ENCODE measurements around the gene LGALS7. TPM values are rescaled to one million over a fixed set of nuclear protein-coding genes. Genes with fewer than 3 reads are reported as not detected.
"Not testable (repeated sequence)": the region's sequence is repeated elsewhere in the genome, so short reads cannot be mapped to it uniquely, and the experiment has no call there.

The LGALS7 gene
- total RNA-seq, 4 donors from 2014 or later: not detected

DNA sequence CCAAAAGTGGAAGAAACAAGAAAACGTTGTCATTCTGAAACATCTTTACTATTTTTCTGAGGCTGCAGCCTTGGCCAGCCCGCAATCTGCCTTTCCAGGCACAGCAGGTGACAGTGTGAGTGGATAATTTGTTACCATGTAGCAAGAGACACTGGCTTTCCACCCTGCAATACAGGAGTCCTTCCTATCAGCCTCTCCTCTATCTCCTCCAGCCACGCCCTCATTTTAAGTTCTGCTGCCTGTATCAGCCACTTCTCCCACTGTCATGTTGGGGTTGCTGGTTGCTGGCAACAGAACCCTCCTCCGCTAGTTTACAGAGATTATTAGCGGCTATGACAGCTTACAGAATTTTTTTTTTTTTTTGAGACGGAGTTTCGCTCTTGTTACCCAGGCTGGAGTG lies 7.7 kb upstream of the LGALS7 start:
- TF ChIP-seq POLR2A (IDR thresholded peaks at IDR 0.05): no peak
- TF ChIP-seq, protein P1, sequence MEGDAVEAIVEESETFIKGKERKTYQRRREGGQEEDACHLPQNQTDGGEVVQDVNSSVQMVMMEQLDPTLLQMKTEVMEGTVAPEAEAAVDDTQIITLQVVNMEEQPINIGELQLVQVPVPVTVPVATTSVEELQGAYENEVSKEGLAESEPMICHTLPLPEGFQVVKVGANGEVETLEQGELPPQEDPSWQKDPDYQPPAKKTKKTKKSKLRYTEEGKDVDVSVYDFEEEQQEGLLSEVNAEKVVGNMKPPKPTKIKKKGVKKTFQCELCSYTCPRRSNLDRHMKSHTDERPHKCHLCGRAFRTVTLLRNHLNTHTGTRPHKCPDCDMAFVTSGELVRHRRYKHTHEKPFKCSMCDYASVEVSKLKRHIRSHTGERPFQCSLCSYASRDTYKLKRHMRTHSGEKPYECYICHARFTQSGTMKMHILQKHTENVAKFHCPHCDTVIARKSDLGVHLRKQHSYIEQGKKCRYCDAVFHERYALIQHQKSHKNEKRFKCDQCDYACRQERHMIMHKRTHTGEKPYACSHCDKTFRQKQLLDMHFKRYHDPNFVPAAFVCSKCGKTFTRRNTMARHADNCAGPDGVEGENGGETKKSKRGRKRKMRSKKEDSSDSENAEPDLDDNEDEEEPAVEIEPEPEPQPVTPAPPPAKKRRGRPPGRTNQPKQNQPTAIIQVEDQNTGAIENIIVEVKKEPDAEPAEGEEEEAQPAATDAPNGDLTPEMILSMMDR (IDR thresholded peaks at IDR 0.05): no peak
- TF ChIP-seq EP300 (IDR thresholded peaks at IDR 0.05): no peak
- DNase-seq (ENCODE audit: low spot score in 2 of 2): no peak
- H3K27ac ChIP-seq: no peak overlapping the region

DNA sequence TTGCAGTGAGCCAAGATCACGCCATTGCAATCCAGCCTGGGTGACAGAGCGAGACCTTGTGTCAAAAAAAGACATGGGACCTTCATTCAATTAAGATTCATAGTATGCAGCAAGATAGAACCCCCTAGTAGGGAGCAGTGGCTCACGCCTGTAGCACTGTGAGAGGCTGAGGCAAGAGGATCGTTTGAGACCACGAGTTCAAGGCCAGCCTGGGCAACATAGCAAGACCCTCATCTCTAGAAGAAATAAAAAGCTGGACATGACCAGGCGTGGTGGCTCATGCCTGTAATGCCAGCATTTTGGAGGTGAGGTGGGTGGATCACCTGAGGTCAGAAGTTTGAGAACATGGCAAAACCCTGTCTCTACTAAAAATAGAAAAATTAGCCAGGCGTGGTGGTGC lies 7.1 kb upstream of the LGALS7 start:
- no peaks in the 10 kb centered on the region for H3K9me3 ChIP-seq
- no peaks in the 10 kb centered on the region for H3K4me1 ChIP-seq
- H3K27me3 ChIP-seq: no peaks in the 10 kb centered on the region
- H3K4me3 ChIP-seq: no peak overlapping the region
- no peak overlapping the region for H3K27ac ChIP-seq
- DNase-seq (ENCODE audit: low spot score in 2 of 2): no peak
- TF ChIP-seq, protein P1 (IDR thresholded peaks at IDR 0.05): no peak
- WGBS, 2 donors: 86 to 88% methylated on average over 7 of the region's 7 CpGs
- H3K36me3 ChIP-seq: no peaks in the 10 kb centered on the region

More for the DNA sequence above, 7.7 kb upstream of the LGALS7 start:
- WGBS, 2 donors: 75 to 77% methylated on average over 7 of the region's 7 CpGs
- H3K27me3 ChIP-seq: no peaks in the 10 kb centered on the region
- H3K36me3 ChIP-seq: no peaks in the 10 kb centered on the region
- no peaks in the 10 kb centered on the region for H3K4me1 ChIP-seq
- H3K9me3 ChIP-seq: no peaks in the 10 kb centered on the region
- H3K4me3 ChIP-seq: no peak overlapping the region

DNA sequence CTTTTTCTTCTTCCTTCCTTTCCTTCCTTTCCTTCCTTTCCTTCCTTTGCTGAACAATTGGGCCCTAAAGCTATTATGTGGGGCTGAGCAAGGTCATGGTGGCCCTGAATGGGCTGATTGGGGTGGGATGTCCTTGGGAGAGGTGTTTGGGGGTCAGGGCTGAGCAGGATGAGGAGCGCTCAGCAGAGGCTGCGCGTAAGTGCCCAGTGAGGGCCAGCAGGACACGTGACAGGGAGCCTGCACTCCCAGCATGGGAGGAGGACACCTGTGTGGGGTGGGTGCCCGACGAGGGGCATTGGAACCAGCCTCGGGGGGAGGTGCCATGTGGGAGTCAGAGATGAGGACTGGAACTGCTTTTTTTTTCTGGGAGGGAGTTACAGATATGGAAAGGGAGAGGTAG lies 5.4 kb upstream of the LGALS7 start:
- no peaks in the 10 kb centered on the region for H3K36me3 ChIP-seq
- no peak for DNase-seq (ENCODE audit: low spot score in 2 of 2)
- WGBS, 2 donors: 64 to 66% methylated on average over 7 of the region's 7 CpGs
- H3K4me1 ChIP-seq: no peaks in the 10 kb centered on the region
- H3K27ac ChIP-seq: no peak overlapping the region
- no peaks in the 10 kb centered on the region for H3K9me3 ChIP-seq
- no peaks in the 10 kb centered on the region for H3K27me3 ChIP-seq
- no peak overlapping the region for H3K4me3 ChIP-seq
- no peak for TF ChIP-seq POLR2A (IDR thresholded peaks at IDR 0.05)
- no peak for TF ChIP-seq EP300 (IDR thresholded peaks at IDR 0.05)
- TF ChIP-seq, protein P1 (IDR thresholded peaks at IDR 0.05): no peak

DNA sequence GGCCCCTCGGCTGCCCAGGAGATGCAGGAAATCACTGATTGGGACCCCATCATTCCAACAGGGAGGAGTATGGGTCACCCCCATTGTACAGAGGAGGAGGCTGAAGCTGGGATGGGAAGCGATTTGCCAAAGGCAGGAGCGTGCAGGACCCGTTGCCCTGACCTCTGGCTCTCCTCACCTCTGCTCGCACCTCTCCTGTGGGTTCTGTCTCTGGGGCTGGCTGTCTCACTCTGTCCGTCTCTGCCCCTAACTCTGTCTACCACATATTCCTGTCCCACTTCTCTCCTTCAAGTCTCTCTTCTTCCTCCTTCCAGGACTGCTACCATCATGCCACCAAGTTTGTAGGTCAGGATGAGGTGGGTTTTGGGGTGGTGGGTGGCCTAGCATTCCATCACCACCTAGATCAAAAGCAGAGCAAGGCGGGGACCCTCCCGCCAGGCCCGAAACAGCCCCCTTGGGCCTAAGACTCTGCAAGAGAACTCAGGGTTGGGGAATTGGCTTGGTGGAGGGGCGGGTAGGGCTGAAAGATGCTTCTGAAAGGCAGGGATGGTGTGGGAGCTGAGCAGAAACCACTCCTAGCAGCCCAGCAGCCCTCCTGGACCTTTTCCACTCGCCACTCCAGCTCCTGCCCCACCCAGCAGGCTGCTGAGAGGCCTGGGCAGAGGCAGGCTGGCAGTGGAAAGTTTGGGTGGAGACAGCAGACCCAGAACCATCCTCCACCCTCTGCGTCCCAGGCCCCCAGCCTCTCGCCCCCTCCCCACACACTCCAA lies 1.0 kb upstream of the LGALS7 start:
- Histone ChIP-seq H3K27me3 (no peaks in the 10 kb centered on the region), H3K9me3 (no peaks in the 10 kb centered on the region), H3K4me1 (peaks cover 0 to 9% (median 1%) of the 10 kb centered on the region in 4 donors), H3K27ac (no peak overlapping the region), H3K4me3 (no peak overlapping the region), H3K36me3 (no peaks in the 10 kb centered on the region)
- TF ChIP-seq POLR2A (IDR thresholded peaks at IDR 0.05): no peak
- no peak for TF ChIP-seq EP300 (IDR thresholded peaks at IDR 0.05)
- TF ChIP-seq, protein P1 (IDR thresholded peaks at IDR 0.05): no peak
- 80 to 84% methylated on average over 13 of the region's 13 CpGs for WGBS, 2 donors
- no peak for DNase-seq (ENCODE audit: low spot score in 2 of 2)

DNA sequence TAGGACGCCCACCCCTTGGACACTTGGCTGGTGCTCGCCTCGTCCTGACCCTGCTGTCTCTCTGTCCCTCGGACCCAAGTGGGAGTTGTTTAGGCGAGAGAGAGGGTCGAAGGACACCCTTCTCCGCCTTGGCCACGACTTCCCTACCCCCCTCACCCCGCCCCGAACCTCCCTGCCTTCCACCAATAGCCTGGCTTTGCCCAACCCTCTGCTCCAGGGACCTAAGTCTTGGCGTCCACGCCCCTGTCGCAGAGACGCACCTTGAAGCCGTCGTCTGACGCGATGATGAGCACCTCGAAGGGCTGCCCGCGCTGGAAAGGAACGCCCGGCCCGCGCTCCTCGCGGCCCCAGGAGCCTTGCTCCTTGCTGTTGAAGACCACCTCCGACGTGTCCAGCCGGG lies 1.7 kb downstream of the LGALS7 start:
- not testable (repeated sequence) for DNase-seq (ENCODE audit: low spot score in 2 of 2)
- WGBS, 2 donors: no CpG with 5 or more reads among the region's 30 CpGs

DNA sequence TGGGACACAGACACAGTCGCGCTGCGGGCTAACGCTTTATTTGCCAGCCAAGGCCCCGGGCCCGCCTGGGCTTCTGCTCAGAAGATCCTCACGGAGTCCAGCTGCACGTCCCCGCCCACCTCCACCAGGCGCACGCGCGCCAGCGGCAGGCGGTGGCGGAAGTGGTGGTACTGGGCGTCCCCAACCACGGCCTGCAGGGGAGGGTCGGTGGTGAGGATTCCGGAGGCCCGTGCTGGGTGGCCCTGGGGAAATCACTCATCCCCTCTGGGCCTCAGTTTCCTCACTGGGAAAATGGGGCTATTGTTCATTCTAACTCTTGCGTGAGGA lies 2.4 kb downstream of the LGALS7 start:
- H3K27ac ChIP-seq; DNase-seq (ENCODE audit: low spot score in 2 of 2); H3K27me3 ChIP-seq; H3K4me1 ChIP-seq; H3K36me3 ChIP-seq; H3K9me3 ChIP-seq: not testable (repeated sequence)
- no CpG with 5 or more reads among the region's 22 CpGs for WGBS, 2 donors
- peak overlapping the region in 1 of 4 donors; percentile 25 for H3K4me3 ChIP-seq

More for the DNA sequence above, 1.7 kb downstream of the LGALS7 start:
- not testable (repeated sequence) for H3K36me3 ChIP-seq, H3K27me3 ChIP-seq, H3K4me1 ChIP-seq, H3K27ac ChIP-seq, H3K4me3 ChIP-seq, H3K9me3 ChIP-seq

DNA sequence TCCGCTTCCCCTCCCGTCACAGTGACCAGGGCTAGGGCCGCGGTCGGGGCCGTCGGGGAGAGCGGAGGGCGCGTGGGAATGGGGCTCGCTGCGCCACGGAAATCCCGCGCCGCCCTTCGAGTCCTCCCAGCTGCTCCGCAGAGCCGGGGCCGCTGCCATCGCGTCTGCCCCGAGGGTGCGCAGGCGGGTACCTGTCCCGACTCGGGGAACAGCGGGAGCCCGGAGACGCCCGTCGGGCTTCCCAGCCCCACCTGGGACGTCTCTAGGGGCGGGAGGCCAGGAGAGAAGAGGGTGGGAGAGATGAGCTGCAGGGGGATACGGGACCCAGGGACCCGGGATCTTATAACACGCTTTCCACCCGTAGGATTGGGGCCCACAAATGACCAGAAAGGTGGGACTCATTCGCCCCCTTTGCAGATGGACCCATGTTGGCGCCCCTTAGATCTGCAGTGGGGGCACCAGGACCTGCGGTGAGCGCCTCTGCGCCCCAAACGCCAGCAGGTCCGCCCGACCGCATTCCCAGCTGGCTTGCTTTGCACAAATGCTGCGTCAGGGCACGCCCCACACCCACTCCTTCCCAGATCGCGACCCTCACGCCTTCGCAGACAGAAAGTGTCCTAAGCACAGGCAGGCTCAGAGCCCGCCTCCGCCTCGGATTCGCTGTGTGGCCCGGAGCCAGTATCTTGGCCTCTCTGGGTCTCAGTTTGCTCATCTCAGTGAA lies 2.9 kb downstream of the LGALS7 start:
- not testable (repeated sequence) for H3K27me3 ChIP-seq; H3K4me1 ChIP-seq; H3K36me3 ChIP-seq; DNase-seq (ENCODE audit: low spot score in 2 of 2); H3K9me3 ChIP-seq
- no CpG with 5 or more reads among the region's 58 CpGs for WGBS, 2 donors
- Histone ChIP-seq H3K4me3 (peak overlapping the region; percentile 16 to 46 (median 28)), H3K27ac (peak overlapping the region in 1 of 4 donors; percentile 73)

Data from tibial nerve (tissue), 4 donors.